ENCODE data around the gene TCERG1L.
"Not testable (repeated sequence)": the region's sequence is repeated elsewhere in the genome, so short reads cannot be mapped to it uniquely, and the experiment has no call there.

The TCERG1L gene

GRCh38 chr10:131083915-131084790 lies 227.4 kb downstream of the TCERG1L start:
- DNase-seq (ENCODE audit: low read depth): no peak

- DNase-seq (ENCODE audit: low read depth): no peak
These were observed 228.5 kb downstream of the TCERG1L start for GRCh38 chr10:131082991-131083481.

GRCh38 chr10:131082201-131082850 lies 229.2 kb downstream of the TCERG1L start:
- DNase-seq (ENCODE audit: low read depth): no peak

GRCh38 chr10:131081786-131082185 lies 229.7 kb downstream of the TCERG1L start:
- no peak for DNase-seq (ENCODE audit: low read depth)

- DNase-seq (ENCODE audit: low read depth): no peak
These were observed 230.1 kb downstream of the TCERG1L start for GRCh38 chr10:131081376-131081775.

GRCh38 chr10:131080571-131080970 lies 230.9 kb downstream of the TCERG1L start:
- no peak for DNase-seq (ENCODE audit: low read depth)

- DNase-seq (ENCODE audit: low read depth): no peak
These were observed 232.2 kb downstream of the TCERG1L start for GRCh38 chr10:131079314-131079713.

GRCh38 chr10:131078882-131079280 lies 232.6 kb downstream of the TCERG1L start:
- DNase-seq (ENCODE audit: low read depth): not testable (repeated sequence)

- DNase-seq (ENCODE audit: low read depth): no peak
These were observed 233.2 kb downstream of the TCERG1L start for GRCh38 chr10:131078131-131078881.

GRCh38 chr10:131077724-131078123 lies 233.8 kb downstream of the TCERG1L start:
- DNase-seq (ENCODE audit: low read depth): no peak

GRCh38 chr10:131077031-131077430 lies 234.5 kb downstream of the TCERG1L start:
- no peak for DNase-seq (ENCODE audit: low read depth)

GRCh38 chr10:131076356-131076755 lies 235.2 kb downstream of the TCERG1L start:
- no peak for DNase-seq (ENCODE audit: low read depth)

- DNase-seq (ENCODE audit: low read depth): no peak
These were observed 236.2 kb downstream of the TCERG1L start for GRCh38 chr10:131075218-131075770.

- no peak for DNase-seq (ENCODE audit: low read depth)
These were observed 236.8 kb downstream of the TCERG1L start for GRCh38 chr10:131074682-131075081.

GRCh38 chr10:131073469-131074035 lies 238.0 kb downstream of the TCERG1L start:
- no peak for DNase-seq (ENCODE audit: low read depth)

GRCh38 chr10:131072651-131073468 lies 238.7 kb downstream of the TCERG1L start:
- DNase-seq (ENCODE audit: low read depth): no peak

GRCh38 chr10:131071721-131072120 lies 239.8 kb downstream of the TCERG1L start:
- DNase-seq (ENCODE audit: low read depth): no peak

- DNase-seq (ENCODE audit: low read depth): no peak
These were observed 240.7 kb downstream of the TCERG1L start for GRCh38 chr10:131070856-131071255.

GRCh38 chr10:131068760-131069159 lies 242.8 kb downstream of the TCERG1L start:
- no peak for DNase-seq (ENCODE audit: low read depth)

GRCh38 chr10:131068311-131068710 lies 243.2 kb downstream of the TCERG1L start:
- DNase-seq (ENCODE audit: low read depth): no peak

- no peak for DNase-seq (ENCODE audit: low read depth)
These were observed 243.8 kb downstream of the TCERG1L start for GRCh38 chr10:131067690-131068089.

Data from amniotic epithelial cell (primary cell).